Calu3 (cell line): Measurements from ENCODE around the gene CCDC71. TPM values are rescaled to one million over a fixed set of nuclear protein-coding genes. Genes with fewer than 3 reads are reported as not detected.

ENCODE experiments used
- BruUV-seq: library from RNA; stranded (reverse); fragments of 400-500 nt; replicated peaks from 2 replicates; lab custom pipeline; 2021; lab: Mats Ljungman, UMichigan
- CTCF ChIA-PET: fragments of 300-600 bp; sonication (Branson Sonifier 250); formaldehyde crosslinking; loops from one replicate; lab custom pipeline; 2022; ENCODE audit warnings: antibody characterized with exemption; lab: Charles Lee
- DNase-seq: peaks from one replicate; pipeline ENCODE4 v3.0.0; 2022
- H3K27ac Mint-ChIP-seq: one replicate; pipeline ENCODE4 v1.8.0; 2022; ENCODE audit warnings: mixed read lengths; ENCODE audit not compliant: unreplicated experiment
- H3K27me3 Mint-ChIP-seq: one replicate; pipeline ENCODE4 v1.8.0; 2022; ENCODE audit warnings: mixed read lengths; ENCODE audit not compliant: unreplicated experiment
- H3K36me3 Mint-ChIP-seq: one replicate; pipeline ENCODE4 v1.8.0; 2022; ENCODE audit warnings: mild to moderate bottlenecking, moderate library complexity, mixed read lengths; ENCODE audit not compliant: insufficient read depth, unreplicated experiment
- H3K4me1 Mint-ChIP-seq: one replicate; pipeline ENCODE4 v1.8.0; 2022; ENCODE audit warnings: mild to moderate bottlenecking, low read depth, mixed read lengths; ENCODE audit not compliant: unreplicated experiment
- H3K4me3 Mint-ChIP-seq: one replicate; pipeline ENCODE4 v1.8.0; 2022; ENCODE audit warnings: mild to moderate bottlenecking, low read depth, moderate library complexity, mixed read lengths; ENCODE audit not compliant: unreplicated experiment
- H3K9me3 Mint-ChIP-seq: one replicate; pipeline ENCODE4 v1.8.0; 2022; ENCODE audit warnings: low read depth, mixed read lengths; ENCODE audit not compliant: unreplicated experiment
- CTCF ChIP-seq: fragments of 200-600 bp; IDR thresholded peaks from one replicate; pipeline ENCODE4 v1.8.0; 2022; ENCODE audit warnings: antibody characterized with exemption; ENCODE audit not compliant: unreplicated experiment
- intact Hi-C: fragments of 100-400 bp; cut with micrococcal nuclease; formaldehyde crosslinking; loops from one replicate; pipeline ENCODE4 v1.10.0; 2022; ENCODE audit not compliant: unreplicated experiment
- total RNA-seq: library from RNA; stranded (reverse); gene quantifications from 2 replicates; pipeline ENCODE4 v1.2.3, GENCODE V29; 2022

The CCDC71 gene
- total RNA-seq, 1 experiment from 2014 or later = 20.2 TPM

- peaks cover 24% of the 10 kb centered on the region for H3K4me1 Mint-ChIP-seq
- H3K9me3 Mint-ChIP-seq = no peaks in the 10 kb centered on the region
- peak overlapping the region; percentile 81 for H3K4me3 Mint-ChIP-seq
- TF ChIP-seq CTCF = no peak
- intact Hi-C loops = no loop called here
- H3K36me3 Mint-ChIP-seq = peaks cover 42% of the 10 kb centered on the region
- DNase-seq = no peak
- CTCF ChIA-PET = no interaction called here
- H3K27ac Mint-ChIP-seq = no peak overlapping the region
- no TSS peak for BruUV-seq
- H3K27me3 Mint-ChIP-seq = no peaks in the 10 kb centered on the region
Observed at GRCh38 chr3:49131040-49131439, 35.1 kb downstream of the CCDC71 start.

DNA sequence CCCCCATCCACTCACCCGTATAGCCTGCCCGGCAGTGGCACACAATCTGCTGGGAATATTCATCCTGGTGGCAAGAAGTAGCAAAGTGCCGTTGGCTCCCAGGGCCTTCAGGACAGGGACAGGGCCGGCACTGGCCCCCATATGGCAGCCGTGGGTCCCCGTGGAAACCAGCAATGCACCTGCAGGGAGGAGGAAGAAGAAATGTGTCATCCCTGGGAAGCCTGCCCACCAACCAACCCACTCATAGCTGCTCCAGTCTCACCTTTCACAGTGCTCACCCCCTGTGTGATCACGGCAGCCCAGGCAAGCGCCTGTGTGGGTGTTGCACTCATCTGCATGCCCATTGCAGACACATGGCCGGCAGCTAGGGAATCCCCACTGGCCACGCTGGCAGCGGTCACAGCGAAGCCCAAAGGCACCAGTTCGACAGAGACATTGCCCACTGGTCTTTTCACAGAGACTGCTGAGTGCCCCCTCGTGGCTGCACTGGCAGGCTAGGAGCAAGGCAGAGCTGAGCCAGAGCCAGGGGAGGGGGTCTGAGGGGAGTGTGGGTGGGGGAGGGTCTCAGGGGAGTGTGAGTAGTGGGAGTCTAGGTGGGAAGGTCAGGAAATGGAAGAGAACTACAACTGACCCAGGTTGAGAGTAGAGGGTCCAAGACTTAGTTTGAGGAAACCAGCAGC lies 41.0 kb downstream of the CCDC71 start:
- DNase-seq = no peak
- Mint-ChIP-seq H3K4me3 (no peak overlapping the region), H3K27me3 (no peaks in the 10 kb centered on the region), H3K27ac (no peak overlapping the region), H3K9me3 (no peaks in the 10 kb centered on the region), H3K4me1 (no peaks in the 10 kb centered on the region), H3K36me3 (peaks cover 37% of the 10 kb centered on the region)
- TF ChIP-seq CTCF = no peak
- CTCF ChIA-PET = no interaction called here
- no TSS peak for BruUV-seq
- intact Hi-C loops = no loop called here

DNA sequence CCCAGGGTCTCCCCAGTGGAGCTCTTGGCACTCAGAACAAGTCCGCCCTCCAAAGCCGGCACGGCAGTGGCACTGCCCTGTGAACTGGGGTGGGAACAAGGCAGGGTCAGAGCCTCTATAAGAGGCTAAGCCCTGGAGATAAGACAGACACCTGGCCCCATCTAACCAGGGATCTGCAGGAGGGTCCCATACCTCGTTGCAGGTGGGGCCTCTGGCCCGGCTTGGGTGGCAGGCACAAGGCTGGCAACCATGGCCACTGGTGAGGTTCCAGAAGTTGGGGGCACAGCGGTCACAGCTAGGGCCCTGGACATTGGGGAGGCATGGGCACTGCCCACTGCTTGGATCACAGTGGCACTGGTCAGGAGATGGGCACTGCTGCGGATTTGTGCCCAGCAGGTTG lies 41.9 kb downstream of the CCDC71 start:
- CTCF ChIA-PET = no interaction called here
- no peaks in the 10 kb centered on the region for H3K27me3 Mint-ChIP-seq
- no peak overlapping the region for H3K4me3 Mint-ChIP-seq
- no peaks in the 10 kb centered on the region for H3K9me3 Mint-ChIP-seq
- no peak for TF ChIP-seq CTCF
- DNase-seq = no peak
- no peak overlapping the region for H3K27ac Mint-ChIP-seq
- BruUV-seq = no TSS peak
- H3K36me3 Mint-ChIP-seq = peaks cover 41% of the 10 kb centered on the region
- intact Hi-C loops = no loop called here
- H3K4me1 Mint-ChIP-seq = peaks cover 2% of the 10 kb centered on the region

- Mint-ChIP-seq H3K27me3 (no peaks in the 10 kb centered on the region), H3K27ac (no peak overlapping the region), H3K36me3 (peaks cover 38% of the 10 kb centered on the region), H3K9me3 (no peaks in the 10 kb centered on the region), H3K4me1 (peaks cover 7% of the 10 kb centered on the region), H3K4me3 (no peak overlapping the region)
- TF ChIP-seq CTCF = no peak
- no peak for DNase-seq
- CTCF ChIA-PET = no interaction called here
- BruUV-seq = no TSS peak
- intact Hi-C loops = no loop called here
Observed at GRCh38 chr3:49123687-49124086, 42.4 kb downstream of the CCDC71 start.
